Subcutaneous abdominal adipose tissue (tissue), 5 donors: ENCODE results near the gene C1orf146.
"Not testable (repeated sequence)": the region's sequence is repeated elsewhere in the genome, so short reads cannot be mapped to it uniquely, and the experiment has no call there.

Experiments used
- H3K27ac ChIP-seq: one replicate; pipeline ENCODE4 v1.7.0; 2013; ENCODE audit warnings: low read depth, mild to moderate bottlenecking, inconsistent platforms, low read length, moderate library complexity
- H3K27me3 ChIP-seq, 5 donors: one replicate each; pipeline ENCODE4 v1.7.0; 2013; ENCODE audit warnings: low read length in 5 of 5, inconsistent platforms in 1 of 5; ENCODE audit not compliant: control insufficient read depth in 5 of 5, insufficient read depth in 4 of 5
- H3K36me3 ChIP-seq, 5 donors: one replicate each; pipeline ENCODE4 v1.7.0; 2013; ENCODE audit warnings: low read length in 5 of 5; ENCODE audit not compliant: control insufficient read depth in 5 of 5, insufficient read depth in 5 of 5
- H3K4me1 ChIP-seq, 5 donors: one replicate each; pipeline ENCODE4 v1.7.0; 2013; ENCODE audit warnings: low read length in 5 of 5, mild to moderate bottlenecking in 3 of 5, moderate library complexity in 1 of 5; ENCODE audit not compliant: control insufficient read depth in 5 of 5, insufficient read depth in 5 of 5
- H3K4me3 ChIP-seq, 5 donors: one replicate each; pipeline ENCODE4 v1.7.0; 2013; ENCODE audit warnings: low read length in 5 of 5, low read depth in 1 of 5
- H3K9ac ChIP-seq, 5 donors: one replicate each; pipeline ENCODE4 v1.7.0; 2013; ENCODE audit warnings: low read length in 5 of 5, mild to moderate bottlenecking in 4 of 5, moderate library complexity in 3 of 5
- H3K9me3 ChIP-seq, 5 donors: one replicate each; pipeline ENCODE4 v1.7.0; 2013; ENCODE audit warnings: low read length in 5 of 5; ENCODE audit not compliant: control insufficient read depth in 5 of 5
- donor health status: healthy.
- donor health status: healthy.
- donor health status: healthy.
- donor health status: healthy.
- donor health status: healthy.

The C1orf146 gene

GRCh38 chr1:92203105-92203504 lies 14.6 kb upstream of the C1orf146 start:
- Histone ChIP-seq H3K9me3 (peaks cover 0 to 8% (median 3%) of the 10 kb centered on the region in 5 donors), H3K9ac (no peak overlapping the region), H3K27ac (no peak overlapping the region), H3K4me1 (no peaks in the 10 kb centered on the region), H3K4me3 (no peak overlapping the region), H3K27me3 (no peaks in the 10 kb centered on the region), H3K36me3 (no peaks in the 10 kb centered on the region)

GRCh38 chr1:92210701-92211100 lies 7.0 kb upstream of the C1orf146 start:
- H3K36me3 ChIP-seq, result no peaks in the 10 kb centered on the region
- H3K4me3 ChIP-seq, result no peak overlapping the region
- no peak overlapping the region for H3K27ac ChIP-seq

GRCh38 chr1:92211166-92211565 lies 6.5 kb upstream of the C1orf146 start:
- Histone ChIP-seq H3K4me1 (no peaks in the 10 kb centered on the region), H3K27ac (no peak overlapping the region), H3K9ac (no peak overlapping the region), H3K36me3 (no peaks in the 10 kb centered on the region), H3K4me3 (no peak overlapping the region), H3K27me3 (no peaks in the 10 kb centered on the region), H3K9me3 (peaks cover 0 to 8% (median 3%) of the 10 kb centered on the region in 5 donors)

More at GRCh38 chr1:92210701-92211100, 7.0 kb upstream of the C1orf146 start:
- Histone ChIP-seq H3K4me1 (no peaks in the 10 kb centered on the region), H3K27me3 (no peaks in the 10 kb centered on the region), H3K9ac (no peak overlapping the region), H3K9me3 (peaks cover 0 to 8% (median 3%) of the 10 kb centered on the region in 5 donors)

- H3K4me1 ChIP-seq, result no peaks in the 10 kb centered on the region
- H3K9ac ChIP-seq, result no peak overlapping the region
- no peaks in the 10 kb centered on the region for H3K9me3 ChIP-seq
- no peaks in the 10 kb centered on the region for H3K27me3 ChIP-seq
- no peak overlapping the region for H3K4me3 ChIP-seq
- H3K36me3 ChIP-seq, result no peaks in the 10 kb centered on the region
- no peak overlapping the region for H3K27ac ChIP-seq
Observed at GRCh38 chr1:92218559-92218958, 844 bp downstream of the C1orf146 start.

GRCh38 chr1:92219028-92219427 lies 1.3 kb downstream of the C1orf146 start:
- no peaks in the 10 kb centered on the region for H3K4me1 ChIP-seq
- no peaks in the 10 kb centered on the region for H3K9me3 ChIP-seq
- H3K4me3 ChIP-seq, result no peak overlapping the region
- no peaks in the 10 kb centered on the region for H3K27me3 ChIP-seq
- no peaks in the 10 kb centered on the region for H3K36me3 ChIP-seq
- H3K9ac ChIP-seq, result no peak overlapping the region
- H3K27ac ChIP-seq, result no peak overlapping the region

- H3K9me3 ChIP-seq, result no peaks in the 10 kb centered on the region
- no peaks in the 10 kb centered on the region for H3K27me3 ChIP-seq
- no peak overlapping the region for H3K27ac ChIP-seq
- H3K4me1 ChIP-seq, result no peaks in the 10 kb centered on the region
- H3K36me3 ChIP-seq, result no peaks in the 10 kb centered on the region
- no peak overlapping the region for H3K4me3 ChIP-seq
- no peak overlapping the region for H3K9ac ChIP-seq
Observed at GRCh38 chr1:92228401-92228800, 10.7 kb downstream of the C1orf146 start.

GRCh38 chr1:92230736-92231135 lies 13.0 kb downstream of the C1orf146 start:
- Histone ChIP-seq H3K9me3 (no peaks in the 10 kb centered on the region), H3K4me1 (no peaks in the 10 kb centered on the region), H3K27ac (no peak overlapping the region), H3K27me3 (no peaks in the 10 kb centered on the region), H3K36me3 (no peaks in the 10 kb centered on the region), H3K4me3 (no peak overlapping the region), H3K9ac (no peak overlapping the region)

GRCh38 chr1:92240034-92240433 lies 22.3 kb downstream of the C1orf146 start:
- Histone ChIP-seq H3K27ac (no peak overlapping the region), H3K9ac (no peak overlapping the region), H3K36me3 (no peaks in the 10 kb centered on the region), H3K4me1 (no peaks in the 10 kb centered on the region), H3K9me3 (no peaks in the 10 kb centered on the region), H3K27me3 (no peaks in the 10 kb centered on the region), H3K4me3 (no peak overlapping the region)

- Histone ChIP-seq H3K27me3 (no peaks in the 10 kb centered on the region), H3K9me3 (no peaks in the 10 kb centered on the region), H3K9ac (no peak overlapping the region), H3K27ac (no peak overlapping the region), H3K36me3 (peaks cover 3 to 14% (median 6%) of the 10 kb centered on the region in 5 donors), H3K4me1 (no peaks in the 10 kb centered on the region), H3K4me3 (no peak overlapping the region)
Observed at GRCh38 chr1:92244376-92244775, 26.7 kb downstream of the C1orf146 start.

GRCh38 chr1:92254714-92255113 lies 37.0 kb downstream of the C1orf146 start:
- peaks cover 3 to 22% (median 9%) of the 10 kb centered on the region in 5 donors for H3K36me3 ChIP-seq
- H3K9me3 ChIP-seq, H3K27ac ChIP-seq, H3K9ac ChIP-seq, H3K4me3 ChIP-seq, H3K27me3 ChIP-seq, H3K4me1 ChIP-seq: not testable (repeated sequence)

- Histone ChIP-seq H3K27me3 (no peaks in the 10 kb centered on the region), H3K9me3 (no peaks in the 10 kb centered on the region), H3K4me3 (no peak overlapping the region), H3K4me1 (no peaks in the 10 kb centered on the region), H3K27ac (no peak overlapping the region), H3K36me3 (peaks cover 8 to 40% (median 26%) of the 10 kb centered on the region in 5 donors), H3K9ac (no peak overlapping the region)
Observed at GRCh38 chr1:92259350-92259749, 41.6 kb downstream of the C1orf146 start.
